ENCODE data around the gene NAPSA. TPM values are rescaled to one million over a fixed set of nuclear protein-coding genes. Genes with fewer than 3 reads are reported as not detected.
A peak's percentile ranks its signal among the peaks of the same experiment; 100 is the strongest.

The NAPSA gene
- total and polyA plus RNA-seq, 9 of the 15 experiments (the other 6 are each of a cell fraction or from before 2014, with no cell fraction given) = 0.25 to 1.9 (median 0.69) TPM

GRCh38 chr19:50329146-50329925 lies 36.1 kb downstream of the NAPSA start, which contains the start of gene KCNC3 (continued):
- peak; percentile 4; the same call in 1 of the 2 replicates for TF ChIP-seq THAP12 (CRISPR knock-in tag; IDR thresholded peaks at IDR 0.05)
- no peak for TF ChIP-seq NR0B1 (IDR thresholded peaks at IDR 0.05; ENCODE audit: partially characterized antibody)
- no peak for TF ChIP-seq TGIF2 (CRISPR knock-in tag; IDR thresholded peaks at IDR 0.05)
- TF ChIP-seq ZNF239 (CRISPR knock-in tag; IDR thresholded peaks at IDR 0.05) = no peak
- no peak for TF ChIP-seq XRCC4 (IDR thresholded peaks at IDR 0.05; ENCODE audit: extremely low read depth, insufficient read depth, insufficient read length)
- TF ChIP-seq TSC22D4 (tag; IDR thresholded peaks at IDR 0.05) = no peak
- TF ChIP-seq NCOA2 (IDR thresholded peaks at IDR 0.05; ENCODE audit: partially characterized antibody in 2 of 2) = no peak
- TF ChIP-seq SAFB (IDR thresholded peaks at IDR 0.05; ENCODE audit: borderline replicate concordance, low read depth, low read length) = no peak
- TF ChIP-seq BRD4 (IDR thresholded peaks at IDR 0.05) = no peak
- TF ChIP-seq ZBTB49 (CRISPR knock-in tag; IDR thresholded peaks at IDR 0.05; ENCODE audit: borderline replicate concordance) = no peak
- TF ChIP-seq ADNP (tag; IDR thresholded peaks at IDR 0.05) = no peak
- no peak for TF ChIP-seq MEF2A (IDR thresholded peaks at IDR 0.05; ENCODE audit: control insufficient read depth, low read depth, low read length)
- no peak for TF ChIP-seq NFE2 (IDR thresholded peaks at IDR 0.05; ENCODE audit: low read depth)
- TF ChIP-seq CBX2 (IDR thresholded peaks at IDR 0.05; ENCODE audit: insufficient read depth, low read length, poor library complexity, severe bottlenecking) = no peak
- no peak for TF ChIP-seq GATA2 (CRISPR knock-in tag; IDR thresholded peaks at IDR 0.05)
- no peak for TF ChIP-seq CHAMP1 (IDR thresholded peaks at IDR 0.05)
- TF ChIP-seq FOXJ2 (tag; IDR thresholded peaks at IDR 0.05) = no peak

Data from K562 (cell line).